Esophagus squamous epithelium (tissue), 4 donors: Measurements from ENCODE around the gene CEBPB.

ENCODE experiments used
- POLR2A ChIP-seq, 4 donors: fragments of 450-650 bp; IDR thresholded peaks; one replicate each; pipeline ENCODE4 v1.6.1; 2017; ENCODE audit warnings: antibody characterized with exemption in 4 of 4, mild to moderate bottlenecking in 4 of 4, moderate library complexity in 3 of 4
- TF ChIP-seq, protein P1 (sequence below), 6 experiments: fragments of 450-650 bp in 4 of 6; fragments of 200-600 bp in 2 of 6; sonication (generic) in 2 of 6; IDR thresholded peaks; one replicate each; pipeline ENCODE4 v1.5.1; 2016 to 2019; ENCODE audit warnings: antibody characterized with exemption in 6 of 6, mild to moderate bottlenecking in 4 of 6, moderate library complexity in 4 of 6

DNA sequence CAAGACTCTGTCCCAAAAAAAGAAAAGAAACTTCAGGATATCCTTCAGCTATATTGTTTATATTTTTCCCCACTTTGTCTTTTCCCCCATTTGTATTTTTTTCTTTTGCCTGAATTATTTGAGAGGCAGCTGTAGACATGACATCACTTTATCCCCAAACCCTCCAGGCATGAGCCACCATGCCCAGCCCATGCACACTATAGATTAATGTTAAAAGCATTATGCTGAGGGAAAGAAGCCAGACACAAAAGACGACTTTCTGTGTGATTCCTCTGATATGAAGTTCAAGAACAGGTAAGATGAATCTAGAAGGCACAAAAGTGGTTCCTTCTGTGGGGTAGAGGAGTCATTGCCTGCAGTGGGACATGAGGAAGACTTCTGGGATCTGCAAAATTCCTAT lies 16.4 kb downstream of the CEBPB start:
- TF ChIP-seq, protein P1, sequence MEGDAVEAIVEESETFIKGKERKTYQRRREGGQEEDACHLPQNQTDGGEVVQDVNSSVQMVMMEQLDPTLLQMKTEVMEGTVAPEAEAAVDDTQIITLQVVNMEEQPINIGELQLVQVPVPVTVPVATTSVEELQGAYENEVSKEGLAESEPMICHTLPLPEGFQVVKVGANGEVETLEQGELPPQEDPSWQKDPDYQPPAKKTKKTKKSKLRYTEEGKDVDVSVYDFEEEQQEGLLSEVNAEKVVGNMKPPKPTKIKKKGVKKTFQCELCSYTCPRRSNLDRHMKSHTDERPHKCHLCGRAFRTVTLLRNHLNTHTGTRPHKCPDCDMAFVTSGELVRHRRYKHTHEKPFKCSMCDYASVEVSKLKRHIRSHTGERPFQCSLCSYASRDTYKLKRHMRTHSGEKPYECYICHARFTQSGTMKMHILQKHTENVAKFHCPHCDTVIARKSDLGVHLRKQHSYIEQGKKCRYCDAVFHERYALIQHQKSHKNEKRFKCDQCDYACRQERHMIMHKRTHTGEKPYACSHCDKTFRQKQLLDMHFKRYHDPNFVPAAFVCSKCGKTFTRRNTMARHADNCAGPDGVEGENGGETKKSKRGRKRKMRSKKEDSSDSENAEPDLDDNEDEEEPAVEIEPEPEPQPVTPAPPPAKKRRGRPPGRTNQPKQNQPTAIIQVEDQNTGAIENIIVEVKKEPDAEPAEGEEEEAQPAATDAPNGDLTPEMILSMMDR (IDR thresholded peaks at IDR 0.05): no peak
- TF ChIP-seq POLR2A (IDR thresholded peaks at IDR 0.05): no peak
